Endodermal cell (in vitro differentiated cells): ENCODE results near the gene RAX. TPM values are rescaled to one million over a fixed set of nuclear protein-coding genes. Genes with fewer than 3 reads are reported as not detected.

Experiments used
- DNase-seq: peaks from one replicate; pipeline ENCODE4 v3.0.0-alpha.2; 2017
- H3K27ac ChIP-seq: 2 replicates; pipeline ENCODE4 v1.5.1; 2013; ENCODE audit warnings: mild to moderate bottlenecking, low read depth, low read length, moderate library complexity
- H3K27me3 ChIP-seq: 2 replicates; pipeline ENCODE4 v1.6.1; 2013; ENCODE audit warnings: mild to moderate bottlenecking, low read length, moderate library complexity; ENCODE audit not compliant: insufficient read depth, control insufficient read depth, poor library complexity, severe bottlenecking
- H3K36me3 ChIP-seq: 2 replicates; pipeline ENCODE4 v1.7.0; 2013; ENCODE audit warnings: mild to moderate bottlenecking, low read length, moderate library complexity; ENCODE audit not compliant: control insufficient read depth, insufficient read depth
- H3K4me1 ChIP-seq: one replicate; pipeline ENCODE4 v1.7.0; 2013; ENCODE audit warnings: low read length; ENCODE audit not compliant: control insufficient read depth, insufficient read depth
- H3K4me3 ChIP-seq: 2 replicates; pipeline ENCODE4 v1.5.1; 2013; ENCODE audit warnings: mild to moderate bottlenecking, low read length, moderate library complexity
- H3K9ac ChIP-seq: 2 replicates; pipeline ENCODE4 v1.6.1; 2013; ENCODE audit warnings: mild to moderate bottlenecking, low read length, moderate library complexity; ENCODE audit not compliant: poor library complexity, severe bottlenecking; ENCODE audit errors: extremely low read depth
- H3K9me3 ChIP-seq: 2 replicates; pipeline ENCODE4 v1.6.1; 2013; ENCODE audit warnings: mild to moderate bottlenecking, low read length, moderate library complexity; ENCODE audit not compliant: control insufficient read depth
- H3K27ac Mint-ChIP-seq: 2 replicates; pipeline ENCODE4 v1.8.0; 2020; ENCODE audit warnings: mixed read lengths
- H3K27me3 Mint-ChIP-seq: 2 replicates; pipeline ENCODE4 v1.8.0; 2021; ENCODE audit warnings: mild to moderate bottlenecking, mixed read lengths; ENCODE audit not compliant: insufficient read depth
- H3K36me3 Mint-ChIP-seq: 2 replicates; pipeline ENCODE4 v1.8.0; 2020; ENCODE audit warnings: low read depth, mixed read lengths
- H3K4me1 Mint-ChIP-seq: 2 replicates; pipeline ENCODE4 v1.8.0; 2020; ENCODE audit warnings: mixed read lengths
- H3K4me3 Mint-ChIP-seq: 2 replicates; pipeline ENCODE4 v1.8.0; 2020; ENCODE audit warnings: mild to moderate bottlenecking, moderate library complexity, mixed read lengths
- H3K9me3 Mint-ChIP-seq: 2 replicates; pipeline ENCODE4 v1.8.0; 2020; ENCODE audit warnings: mild to moderate bottlenecking, mixed read lengths
- WGBS, 2 experiments: methylation state at CpG; one replicate each; pipeline versions ENCODE4 v1.1.5 to v1.1.7; 2013; ENCODE audit warnings: missing lambda C conversion rate in 2 of 2, mixed read lengths in 1 of 2; ENCODE audit not compliant: insufficient coverage in 1 of 2, insufficient read length in 1 of 2; 5-methylcytosine and 5-hydroxymethylcytosine counted together
- total RNA-seq, 2 donors: library from RNA; stranded (reverse); fragmentation: NEBNext Ultra II Directional in 1 of 2; extraction: Animal tissue kit (Norgen Biotek cat#: 25700) in 1 of 2; gene quantifications; 2 replicates in 1 of 2; 3 replicates in 1 of 2; pipeline ENCODE4 v1.2.1, GENCODE V29; 2021
- TF ChIP-seq, protein P1 (sequence below): fragments of 200-600 bp; sonication (generic); conservative IDR thresholded peaks from 2 replicates; pipeline ENCODE4 v1.5.0; 2021; ENCODE audit warnings: antibody characterized with exemption, mild to moderate bottlenecking

The RAX gene
- total RNA-seq, 2 donors from 2014 or later, result 0.18 TPM; not detected in 1

DNA sequence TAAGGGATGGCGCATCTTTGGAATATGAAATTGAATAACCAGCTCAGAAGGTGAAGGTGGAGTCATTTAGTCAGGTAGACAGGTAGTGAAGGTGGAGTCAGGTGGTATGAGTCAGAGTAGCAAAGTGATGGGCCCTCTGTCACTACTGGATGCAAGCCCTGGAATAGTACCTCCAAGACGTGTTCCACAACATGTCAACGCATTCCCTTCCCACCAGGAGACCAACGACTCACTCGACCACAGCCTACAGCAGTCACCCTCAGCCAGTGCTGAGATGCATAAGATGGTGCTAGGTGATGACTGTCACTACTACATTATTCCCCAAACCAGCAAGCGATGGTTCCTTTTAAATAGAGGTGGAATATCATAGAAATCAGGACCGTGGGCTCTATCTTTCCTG is 38.4 kb upstream of the RAX start:
- H3K27me3 Mint-ChIP-seq, result peaks cover 47% of the 10 kb centered on the region
- H3K4me1 Mint-ChIP-seq, result no peaks in the 10 kb centered on the region
- H3K4me3 ChIP-seq, result no peak overlapping the region
- no peak overlapping the region for H3K4me3 Mint-ChIP-seq
- H3K4me1 ChIP-seq, result no peaks in the 10 kb centered on the region
- no peaks in the 10 kb centered on the region for H3K9me3 ChIP-seq
- H3K9me3 Mint-ChIP-seq, result no peaks in the 10 kb centered on the region
- TF ChIP-seq, protein P1, sequence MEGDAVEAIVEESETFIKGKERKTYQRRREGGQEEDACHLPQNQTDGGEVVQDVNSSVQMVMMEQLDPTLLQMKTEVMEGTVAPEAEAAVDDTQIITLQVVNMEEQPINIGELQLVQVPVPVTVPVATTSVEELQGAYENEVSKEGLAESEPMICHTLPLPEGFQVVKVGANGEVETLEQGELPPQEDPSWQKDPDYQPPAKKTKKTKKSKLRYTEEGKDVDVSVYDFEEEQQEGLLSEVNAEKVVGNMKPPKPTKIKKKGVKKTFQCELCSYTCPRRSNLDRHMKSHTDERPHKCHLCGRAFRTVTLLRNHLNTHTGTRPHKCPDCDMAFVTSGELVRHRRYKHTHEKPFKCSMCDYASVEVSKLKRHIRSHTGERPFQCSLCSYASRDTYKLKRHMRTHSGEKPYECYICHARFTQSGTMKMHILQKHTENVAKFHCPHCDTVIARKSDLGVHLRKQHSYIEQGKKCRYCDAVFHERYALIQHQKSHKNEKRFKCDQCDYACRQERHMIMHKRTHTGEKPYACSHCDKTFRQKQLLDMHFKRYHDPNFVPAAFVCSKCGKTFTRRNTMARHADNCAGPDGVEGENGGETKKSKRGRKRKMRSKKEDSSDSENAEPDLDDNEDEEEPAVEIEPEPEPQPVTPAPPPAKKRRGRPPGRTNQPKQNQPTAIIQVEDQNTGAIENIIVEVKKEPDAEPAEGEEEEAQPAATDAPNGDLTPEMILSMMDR, result no peak
- 79 to 83% methylated on average over 3 to 7 of the region's 7 CpGs for WGBS, 2 experiments
- H3K27ac ChIP-seq, result no peak overlapping the region
- DNase-seq, result peak; percentile 75
- no peak overlapping the region for H3K9ac ChIP-seq
- no peak overlapping the region for H3K27ac Mint-ChIP-seq
- H3K27me3 ChIP-seq, result peaks cover 41% of the 10 kb centered on the region
- H3K36me3 ChIP-seq, result no peaks in the 10 kb centered on the region
- H3K36me3 Mint-ChIP-seq, result no peaks in the 10 kb centered on the region

DNA sequence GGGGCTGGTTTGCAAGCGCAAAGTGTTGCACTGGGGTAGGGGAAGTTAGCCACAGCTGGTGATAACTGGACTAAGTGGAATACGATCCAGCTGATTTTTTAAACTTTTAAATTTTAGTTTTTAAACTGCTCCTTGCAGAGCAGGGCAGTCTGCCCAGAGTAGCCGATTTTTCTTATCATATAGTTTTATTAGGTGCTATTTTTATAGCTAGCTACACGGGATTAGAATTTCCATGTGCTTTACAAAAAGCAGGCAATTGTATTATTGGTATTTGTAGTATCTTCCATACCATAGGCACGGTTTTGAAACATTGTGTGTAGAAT is 35.6 kb upstream of the RAX start:
- peak overlapping the region; percentile 62 for H3K4me3 ChIP-seq
- DNase-seq, result no peak
- H3K4me1 Mint-ChIP-seq, result no peaks in the 10 kb centered on the region
- H3K27me3 ChIP-seq, result peaks cover 57% of the 10 kb centered on the region
- no peak overlapping the region for H3K9ac ChIP-seq
- H3K4me1 ChIP-seq, result no peaks in the 10 kb centered on the region
- peak overlapping the region; percentile 15 for H3K4me3 Mint-ChIP-seq
- no peaks in the 10 kb centered on the region for H3K9me3 Mint-ChIP-seq
- H3K36me3 ChIP-seq, result no peaks in the 10 kb centered on the region
- TF ChIP-seq, protein P1, result no peak
- no peaks in the 10 kb centered on the region for H3K36me3 Mint-ChIP-seq
- H3K27ac Mint-ChIP-seq, result no peak overlapping the region
- peaks cover 58% of the 10 kb centered on the region for H3K27me3 Mint-ChIP-seq
- H3K27ac ChIP-seq, result no peak overlapping the region
- WGBS, 2 experiments, result 55 to 77% methylated on average over 4 to 5 of the region's 5 CpGs
- no peaks in the 10 kb centered on the region for H3K9me3 ChIP-seq

DNA sequence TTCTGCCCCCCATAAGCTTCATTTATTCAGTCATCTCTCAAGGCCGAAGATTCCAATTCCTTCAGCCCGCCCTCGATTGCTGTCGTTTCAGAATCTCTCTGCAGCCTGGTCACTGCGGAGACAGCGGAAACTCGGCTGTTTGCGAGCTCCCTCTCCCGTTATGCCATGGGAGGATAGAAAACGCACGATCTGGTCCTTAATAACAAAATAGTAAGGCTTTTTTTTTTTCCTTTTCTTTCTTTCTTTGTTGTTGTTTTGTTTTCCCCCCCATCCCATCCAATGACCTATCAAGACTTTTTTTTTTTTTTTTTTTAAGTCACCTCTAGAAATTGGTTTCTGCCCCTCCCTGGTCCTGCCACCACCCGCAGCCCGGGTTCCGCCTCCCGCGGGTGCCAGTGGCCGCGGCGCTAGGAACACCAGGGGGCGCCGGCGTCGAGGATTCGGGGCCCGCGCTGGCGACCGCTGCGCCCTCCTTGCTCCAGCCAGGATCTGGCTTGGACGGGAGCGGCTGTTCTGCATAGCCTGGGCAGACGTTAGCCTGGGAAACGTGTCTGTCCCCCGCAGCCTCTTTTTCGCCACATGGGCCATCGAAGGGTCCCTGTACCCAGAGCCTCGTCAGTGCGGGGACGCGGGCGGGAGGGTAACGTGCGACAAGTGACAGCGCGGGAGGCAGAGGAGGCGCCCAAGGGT is 35.1 kb upstream of the RAX start:
- Mint-ChIP-seq H3K9me3 (no peaks in the 10 kb centered on the region), H3K36me3 (no peaks in the 10 kb centered on the region), H3K4me1 (no peaks in the 10 kb centered on the region), H3K27ac (no peak overlapping the region), H3K27me3 (peaks cover 58% of the 10 kb centered on the region), H3K4me3 (peak overlapping the region; percentile 15)
- no peak overlapping the region for H3K27ac ChIP-seq
- no peak overlapping the region for H3K9ac ChIP-seq
- peak overlapping the region; percentile 62 for H3K4me3 ChIP-seq
- H3K36me3 ChIP-seq, result no peaks in the 10 kb centered on the region
- TF ChIP-seq, protein P1, result peak; percentile 97
- 8 to 20% methylated on average over 12 to 46 of the region's 46 CpGs for WGBS, 2 experiments
- peak; percentile 92 for DNase-seq
- no peaks in the 10 kb centered on the region for H3K4me1 ChIP-seq
- no peaks in the 10 kb centered on the region for H3K9me3 ChIP-seq
- H3K27me3 ChIP-seq, result peaks cover 57% of the 10 kb centered on the region
